HEK293 (cell line): ENCODE data around the gene WWTR1.

Source experiments
- GLIS1 ChIP-seq: fragments of 450-650 bp; formaldehyde crosslinking; IDR thresholded peaks from 2 replicates; pipeline ENCODE4 v1.5.1; 2016; ENCODE audit warnings: missing biosample characterization, missing genetic modification characterization
- KLF1 ChIP-seq: fragments of 450-650 bp; formaldehyde crosslinking; IDR thresholded peaks from 2 replicates; pipeline ENCODE4 v1.5.1; 2016; ENCODE audit warnings: missing biosample characterization, missing genetic modification characterization
- SCRT2 ChIP-seq: fragments of 450-650 bp; formaldehyde crosslinking; IDR thresholded peaks from 2 replicates; pipeline ENCODE4 v1.5.1; 2016; ENCODE audit warnings: missing biosample characterization, missing genetic modification characterization
- TCF7L2 ChIP-seq: IDR thresholded peaks from 2 replicates; pipeline ENCODE4 v1.6.1; 2011; ENCODE audit warnings: low read depth, mild to moderate bottlenecking, inconsistent platforms, low read length, moderate library complexity, borderline replicate concordance
- TRIM28 ChIP-seq: IDR thresholded peaks from 2 replicates; pipeline ENCODE4 v1.6.1; 2011; ENCODE audit warnings: low read length, control low read depth, borderline replicate concordance
- ZBTB17 ChIP-seq: fragments of 450-650 bp; formaldehyde crosslinking; IDR thresholded peaks from 2 replicates; pipeline ENCODE4 v1.5.1; 2016; ENCODE audit warnings: missing biosample characterization, missing genetic modification characterization
- ZBTB21 ChIP-seq: fragments of 450-650 bp; formaldehyde crosslinking; IDR thresholded peaks from 2 replicates; pipeline ENCODE4 v1.5.1; 2017; ENCODE audit warnings: missing biosample characterization, missing genetic modification characterization
- ZBTB8A ChIP-seq: fragments of 450-650 bp; formaldehyde crosslinking; IDR thresholded peaks from 2 replicates; pipeline ENCODE4 v1.5.1; 2016; ENCODE audit warnings: missing biosample characterization, missing genetic modification characterization
- ZEB2 ChIP-seq: fragments of 450-650 bp; formaldehyde crosslinking; IDR thresholded peaks from 2 replicates; pipeline ENCODE4 v1.5.1; 2016; ENCODE audit warnings: missing biosample characterization, missing genetic modification characterization
- ZFP69B ChIP-seq: fragments of 450-650 bp; formaldehyde crosslinking; IDR thresholded peaks from 2 replicates; pipeline ENCODE4 v1.5.1; 2016; ENCODE audit warnings: missing biosample characterization, missing genetic modification characterization
- ZNF121 ChIP-seq: fragments of 450-650 bp; formaldehyde crosslinking; IDR thresholded peaks from 2 replicates; pipeline ENCODE4 v1.5.1; 2016; ENCODE audit warnings: missing biosample characterization, missing genetic modification characterization
- ZNF146 ChIP-seq: fragments of 450-650 bp; formaldehyde crosslinking; IDR thresholded peaks from 2 replicates; pipeline ENCODE4 v1.5.1; 2016; ENCODE audit warnings: missing biosample characterization, missing genetic modification characterization
- ZNF157 ChIP-seq: fragments of 450-650 bp; formaldehyde crosslinking; IDR thresholded peaks from 2 replicates; pipeline ENCODE4 v1.5.1; 2016; ENCODE audit warnings: missing biosample characterization, missing genetic modification characterization
- ZNF2 ChIP-seq: fragments of 450-650 bp; formaldehyde crosslinking; IDR thresholded peaks from 2 replicates; pipeline ENCODE4 v1.5.1; 2016; ENCODE audit warnings: missing biosample characterization, missing genetic modification characterization
- ZNF211 ChIP-seq: fragments of 450-650 bp; formaldehyde crosslinking; IDR thresholded peaks from 2 replicates; pipeline ENCODE4 v1.5.1; 2016; ENCODE audit warnings: low read depth, missing biosample characterization, missing genetic modification characterization
- ZNF501 ChIP-seq: fragments of 450-650 bp; formaldehyde crosslinking; IDR thresholded peaks from 2 replicates; pipeline ENCODE4 v1.5.1; 2016; ENCODE audit warnings: missing biosample characterization, missing genetic modification characterization
- ZNF530 ChIP-seq: fragments of 450-650 bp; formaldehyde crosslinking; IDR thresholded peaks from 2 replicates; pipeline ENCODE4 v1.5.1; 2016; ENCODE audit warnings: low read depth, missing biosample characterization, missing genetic modification characterization
- ZNF623 ChIP-seq: fragments of 450-650 bp; formaldehyde crosslinking; IDR thresholded peaks from 2 replicates; pipeline ENCODE4 v1.5.1; 2016; ENCODE audit warnings: missing biosample characterization, missing genetic modification characterization
- ZNF626 ChIP-seq: fragments of 450-650 bp; sonication (Bioruptor Pico); formaldehyde crosslinking; IDR thresholded peaks from 2 replicates; pipeline ENCODE4 v1.5.1; 2018; ENCODE audit warnings: missing biosample characterization, missing genetic modification characterization, inconsistent platforms
- ZNF664 ChIP-seq: fragments of 450-650 bp; formaldehyde crosslinking; IDR thresholded peaks from 2 replicates; pipeline ENCODE4 v1.5.1; 2016; ENCODE audit warnings: missing biosample characterization, missing genetic modification characterization
- ZNF777 ChIP-seq: fragments of 450-650 bp; formaldehyde crosslinking; IDR thresholded peaks from 2 replicates; pipeline ENCODE4 v1.5.1; 2017; ENCODE audit warnings: missing biosample characterization, missing genetic modification characterization, borderline replicate concordance
- TF ChIP-seq, protein P1 (sequence below): fragments of 450-650 bp; formaldehyde crosslinking; IDR thresholded peaks from 2 replicates; pipeline ENCODE4 v1.5.1; 2016; ENCODE audit warnings: missing biosample characterization, missing genetic modification characterization, borderline replicate concordance
- TF ChIP-seq, protein P2 (sequence below): fragments of 450-650 bp; formaldehyde crosslinking; IDR thresholded peaks from 2 replicates; pipeline ENCODE4 v1.5.1; 2016; ENCODE audit warnings: missing biosample characterization, missing genetic modification characterization
- TF ChIP-seq, protein P3 (sequence below): fragments of 450-650 bp; formaldehyde crosslinking; IDR thresholded peaks from 2 replicates; pipeline ENCODE4 v1.5.1; 2016; ENCODE audit warnings: missing biosample characterization, missing genetic modification characterization
- TF ChIP-seq, protein P4 (sequence below): fragments of 450-650 bp; formaldehyde crosslinking; IDR thresholded peaks from 2 replicates; pipeline ENCODE4 v1.5.1; 2016; ENCODE audit warnings: missing biosample characterization, missing genetic modification characterization, borderline replicate concordance
- TF ChIP-seq, protein P5 (sequence below): fragments of 450-650 bp; formaldehyde crosslinking; IDR thresholded peaks from 2 replicates; pipeline ENCODE4 v1.5.1; 2017; ENCODE audit warnings: missing biosample characterization, missing genetic modification characterization
- TF ChIP-seq, protein P6 (sequence below): fragments of 450-650 bp; formaldehyde crosslinking; IDR thresholded peaks from 2 replicates; pipeline ENCODE4 v1.5.1; 2016; ENCODE audit warnings: missing biosample characterization, missing genetic modification characterization

The WWTR1 gene

DNA sequence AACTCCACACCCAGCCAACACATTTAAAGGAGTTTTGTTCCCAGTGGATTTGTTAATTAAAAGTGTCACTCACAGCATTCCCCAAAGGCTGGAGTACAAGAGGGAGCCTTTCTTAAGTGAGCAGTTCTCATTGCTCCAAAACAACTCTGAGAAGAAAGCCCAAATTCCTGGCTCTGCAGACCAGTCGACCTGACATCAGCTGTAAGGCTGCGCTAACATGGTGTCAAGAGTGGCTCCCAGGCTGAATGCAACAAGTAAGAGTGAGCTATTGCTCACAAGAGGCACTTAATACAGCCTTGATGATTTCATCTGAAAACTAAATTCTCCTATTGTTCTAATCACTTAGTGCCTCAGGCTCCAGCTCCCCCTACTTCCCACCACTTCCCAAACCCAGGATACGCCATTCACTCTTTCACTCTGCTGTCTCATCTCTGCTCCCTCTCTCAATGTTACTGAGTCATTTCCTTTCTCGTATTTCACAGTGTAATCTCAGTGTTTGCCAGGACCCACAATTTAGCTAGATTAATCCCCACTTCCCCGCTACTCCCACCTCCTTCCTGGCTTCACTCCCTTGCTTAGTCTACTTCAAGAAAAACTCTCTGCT is 81.8 kb downstream of the WWTR1 start (continued):
- TF ChIP-seq, protein P1, sequence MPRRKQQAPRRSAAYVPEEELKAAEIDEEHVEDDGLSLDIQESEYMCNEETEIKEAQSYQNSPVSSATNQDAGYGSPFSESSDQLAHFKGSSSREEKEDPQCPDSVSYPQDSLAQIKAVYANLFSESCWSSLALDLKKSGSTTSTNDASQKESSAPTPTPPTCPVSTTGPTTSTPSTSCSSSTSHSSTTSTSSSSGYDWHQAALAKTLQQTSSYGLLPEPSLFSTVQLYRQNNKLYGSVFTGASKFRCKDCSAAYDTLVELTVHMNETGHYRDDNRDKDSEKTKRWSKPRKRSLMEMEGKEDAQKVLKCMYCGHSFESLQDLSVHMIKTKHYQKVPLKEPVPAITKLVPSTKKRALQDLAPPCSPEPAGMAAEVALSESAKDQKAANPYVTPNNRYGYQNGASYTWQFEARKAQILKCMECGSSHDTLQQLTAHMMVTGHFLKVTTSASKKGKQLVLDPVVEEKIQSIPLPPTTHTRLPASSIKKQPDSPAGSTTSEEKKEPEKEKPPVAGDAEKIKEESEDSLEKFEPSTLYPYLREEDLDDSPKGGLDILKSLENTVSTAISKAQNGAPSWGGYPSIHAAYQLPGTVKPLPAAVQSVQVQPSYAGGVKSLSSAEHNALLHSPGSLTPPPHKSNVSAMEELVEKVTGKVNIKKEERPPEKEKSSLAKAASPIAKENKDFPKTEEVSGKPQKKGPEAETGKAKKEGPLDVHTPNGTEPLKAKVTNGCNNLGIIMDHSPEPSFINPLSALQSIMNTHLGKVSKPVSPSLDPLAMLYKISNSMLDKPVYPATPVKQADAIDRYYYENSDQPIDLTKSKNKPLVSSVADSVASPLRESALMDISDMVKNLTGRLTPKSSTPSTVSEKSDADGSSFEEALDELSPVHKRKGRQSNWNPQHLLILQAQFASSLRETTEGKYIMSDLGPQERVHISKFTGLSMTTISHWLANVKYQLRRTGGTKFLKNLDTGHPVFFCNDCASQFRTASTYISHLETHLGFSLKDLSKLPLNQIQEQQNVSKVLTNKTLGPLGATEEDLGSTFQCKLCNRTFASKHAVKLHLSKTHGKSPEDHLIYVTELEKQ (tag by site-specific recombination): peak; percentile 68; the same call in 1 of the 2 replicates
- TF ChIP-seq SCRT2 (tag by site-specific recombination) (peak; percentile 96), ZNF157 (tag by site-specific recombination) (no peak), ZNF530 (tag by site-specific recombination) (no peak), ZNF501 (tag by site-specific recombination) (no peak), TRIM28 (peak; percentile 85; the same call in 1 of the 2 replicates), ZNF2 (tag by site-specific recombination) (peak; percentile 62; the same call in 1 of the 2 replicates), ZBTB17 (tag by site-specific recombination) (peak; percentile 89), ZNF626 (tag by site-specific recombination) (no peak), ZNF146 (tag by site-specific recombination) (peak; percentile 21; the same call in 1 of the 2 replicates), ZBTB8A (tag by site-specific recombination) (no peak), TCF7L2 (no peak), GLIS1 (tag by site-specific recombination) (no peak), ZNF121 (tag by site-specific recombination) (no peak), ZNF777 (tag by site-specific recombination) (no peak), ZNF623 (tag by site-specific recombination) (no peak; the same call in 1 of the 2 replicates), ZFP69B (tag by site-specific recombination) (peak; percentile 86), ZNF211 (tag by site-specific recombination) (no peak), ZBTB21 (tag by site-specific recombination) (peak; percentile 63), KLF1 (tag by site-specific recombination) (no peak), ZEB2 (tag by site-specific recombination) (peak; percentile 95), ZNF664 (tag by site-specific recombination) (no peak)
- TF ChIP-seq, protein P2, sequence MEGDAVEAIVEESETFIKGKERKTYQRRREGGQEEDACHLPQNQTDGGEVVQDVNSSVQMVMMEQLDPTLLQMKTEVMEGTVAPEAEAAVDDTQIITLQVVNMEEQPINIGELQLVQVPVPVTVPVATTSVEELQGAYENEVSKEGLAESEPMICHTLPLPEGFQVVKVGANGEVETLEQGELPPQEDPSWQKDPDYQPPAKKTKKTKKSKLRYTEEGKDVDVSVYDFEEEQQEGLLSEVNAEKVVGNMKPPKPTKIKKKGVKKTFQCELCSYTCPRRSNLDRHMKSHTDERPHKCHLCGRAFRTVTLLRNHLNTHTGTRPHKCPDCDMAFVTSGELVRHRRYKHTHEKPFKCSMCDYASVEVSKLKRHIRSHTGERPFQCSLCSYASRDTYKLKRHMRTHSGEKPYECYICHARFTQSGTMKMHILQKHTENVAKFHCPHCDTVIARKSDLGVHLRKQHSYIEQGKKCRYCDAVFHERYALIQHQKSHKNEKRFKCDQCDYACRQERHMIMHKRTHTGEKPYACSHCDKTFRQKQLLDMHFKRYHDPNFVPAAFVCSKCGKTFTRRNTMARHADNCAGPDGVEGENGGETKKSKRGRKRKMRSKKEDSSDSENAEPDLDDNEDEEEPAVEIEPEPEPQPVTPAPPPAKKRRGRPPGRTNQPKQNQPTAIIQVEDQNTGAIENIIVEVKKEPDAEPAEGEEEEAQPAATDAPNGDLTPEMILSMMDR: no peak
- TF ChIP-seq, protein P3, sequence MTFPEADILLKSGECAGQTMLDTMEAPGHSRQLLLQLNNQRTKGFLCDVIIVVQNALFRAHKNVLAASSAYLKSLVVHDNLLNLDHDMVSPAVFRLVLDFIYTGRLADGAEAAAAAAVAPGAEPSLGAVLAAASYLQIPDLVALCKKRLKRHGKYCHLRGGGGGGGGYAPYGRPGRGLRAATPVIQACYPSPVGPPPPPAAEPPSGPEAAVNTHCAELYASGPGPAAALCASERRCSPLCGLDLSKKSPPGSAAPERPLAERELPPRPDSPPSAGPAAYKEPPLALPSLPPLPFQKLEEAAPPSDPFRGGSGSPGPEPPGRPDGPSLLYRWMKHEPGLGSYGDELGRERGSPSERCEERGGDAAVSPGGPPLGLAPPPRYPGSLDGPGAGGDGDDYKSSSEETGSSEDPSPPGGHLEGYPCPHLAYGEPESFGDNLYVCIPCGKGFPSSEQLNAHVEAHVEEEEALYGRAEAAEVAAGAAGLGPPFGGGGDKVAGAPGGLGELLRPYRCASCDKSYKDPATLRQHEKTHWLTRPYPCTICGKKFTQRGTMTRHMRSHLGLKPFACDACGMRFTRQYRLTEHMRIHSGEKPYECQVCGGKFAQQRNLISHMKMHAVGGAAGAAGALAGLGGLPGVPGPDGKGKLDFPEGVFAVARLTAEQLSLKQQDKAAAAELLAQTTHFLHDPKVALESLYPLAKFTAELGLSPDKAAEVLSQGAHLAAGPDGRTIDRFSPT (tag by site-specific recombination): peak; percentile 22; the same call in 1 of the 2 replicates
- TF ChIP-seq, protein P4, sequence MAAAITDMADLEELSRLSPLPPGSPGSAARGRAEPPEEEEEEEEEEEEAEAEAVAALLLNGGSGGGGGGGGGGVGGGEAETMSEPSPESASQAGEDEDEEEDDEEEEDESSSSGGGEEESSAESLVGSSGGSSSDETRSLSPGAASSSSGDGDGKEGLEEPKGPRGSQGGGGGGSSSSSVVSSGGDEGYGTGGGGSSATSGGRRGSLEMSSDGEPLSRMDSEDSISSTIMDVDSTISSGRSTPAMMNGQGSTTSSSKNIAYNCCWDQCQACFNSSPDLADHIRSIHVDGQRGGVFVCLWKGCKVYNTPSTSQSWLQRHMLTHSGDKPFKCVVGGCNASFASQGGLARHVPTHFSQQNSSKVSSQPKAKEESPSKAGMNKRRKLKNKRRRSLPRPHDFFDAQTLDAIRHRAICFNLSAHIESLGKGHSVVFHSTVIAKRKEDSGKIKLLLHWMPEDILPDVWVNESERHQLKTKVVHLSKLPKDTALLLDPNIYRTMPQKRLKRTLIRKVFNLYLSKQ: no peak
- TF ChIP-seq, protein P5, sequence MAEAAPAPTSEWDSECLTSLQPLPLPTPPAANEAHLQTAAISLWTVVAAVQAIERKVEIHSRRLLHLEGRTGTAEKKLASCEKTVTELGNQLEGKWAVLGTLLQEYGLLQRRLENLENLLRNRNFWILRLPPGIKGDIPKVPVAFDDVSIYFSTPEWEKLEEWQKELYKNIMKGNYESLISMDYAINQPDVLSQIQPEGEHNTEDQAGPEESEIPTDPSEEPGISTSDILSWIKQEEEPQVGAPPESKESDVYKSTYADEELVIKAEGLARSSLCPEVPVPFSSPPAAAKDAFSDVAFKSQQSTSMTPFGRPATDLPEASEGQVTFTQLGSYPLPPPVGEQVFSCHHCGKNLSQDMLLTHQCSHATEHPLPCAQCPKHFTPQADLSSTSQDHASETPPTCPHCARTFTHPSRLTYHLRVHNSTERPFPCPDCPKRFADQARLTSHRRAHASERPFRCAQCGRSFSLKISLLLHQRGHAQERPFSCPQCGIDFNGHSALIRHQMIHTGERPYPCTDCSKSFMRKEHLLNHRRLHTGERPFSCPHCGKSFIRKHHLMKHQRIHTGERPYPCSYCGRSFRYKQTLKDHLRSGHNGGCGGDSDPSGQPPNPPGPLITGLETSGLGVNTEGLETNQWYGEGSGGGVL (tag by site-specific recombination): peak; percentile 98
- TF ChIP-seq, protein P6, sequence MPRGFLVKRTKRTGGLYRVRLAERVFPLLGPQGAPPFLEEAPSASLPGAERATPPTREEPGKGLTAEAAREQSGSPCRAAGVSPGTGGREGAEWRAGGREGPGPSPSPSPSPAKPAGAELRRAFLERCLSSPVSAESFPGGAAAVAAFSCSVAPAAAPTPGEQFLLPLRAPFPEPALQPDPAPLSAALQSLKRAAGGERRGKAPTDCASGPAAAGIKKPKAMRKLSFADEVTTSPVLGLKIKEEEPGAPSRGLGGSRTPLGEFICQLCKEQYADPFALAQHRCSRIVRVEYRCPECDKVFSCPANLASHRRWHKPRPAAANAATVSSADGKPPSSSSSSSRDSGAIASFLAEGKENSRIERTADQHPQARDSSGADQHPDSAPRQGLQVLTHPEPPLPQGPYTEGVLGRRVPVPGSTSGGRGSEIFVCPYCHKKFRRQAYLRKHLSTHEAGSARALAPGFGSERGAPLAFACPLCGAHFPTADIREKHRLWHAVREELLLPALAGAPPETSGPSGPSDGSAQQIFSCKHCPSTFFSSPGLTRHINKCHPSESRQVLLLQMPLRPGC (tag by site-specific recombination): peak; percentile 87
